Mesenchymal stem cell (in vitro differentiated cells and primary cell): ENCODE results near the gene GIN1.

Experiments used
- DNase-seq: peaks from one replicate; pipeline ENCODE4 v3.0.0-alpha.2; 2013
- H2AFZ ChIP-seq: one replicate; pipeline ENCODE4 v1.6.1; 2013; ENCODE audit warnings: low read depth, mild to moderate bottlenecking, control low read depth, inconsistent platforms, low read length, moderate library complexity
- H2AK5ac ChIP-seq: 2 replicates; pipeline ENCODE4 v1.6.1; 2013; ENCODE audit warnings: low read length, moderate library complexity, mild to moderate bottlenecking, inconsistent platforms; ENCODE audit not compliant: severe bottlenecking
- H2BK120ac ChIP-seq: one replicate; pipeline ENCODE4 v1.6.1; 2013; ENCODE audit warnings: low read depth, mild to moderate bottlenecking, inconsistent platforms, low read length, moderate library complexity
- H2BK12ac ChIP-seq, 2 experiments: one replicate each; pipeline ENCODE4 v1.6.1; 2013; ENCODE audit warnings: inconsistent platforms in 2 of 2, low read length in 2 of 2, mild to moderate bottlenecking in 2 of 2, moderate library complexity in 2 of 2, control low read depth in 1 of 2
- H2BK15ac ChIP-seq: one replicate; pipeline ENCODE4 v1.6.1; 2013; ENCODE audit warnings: mild to moderate bottlenecking, low read depth, inconsistent platforms; ENCODE audit not compliant: poor library complexity, severe bottlenecking
- H2BK5ac ChIP-seq: 2 replicates; pipeline ENCODE4 v1.6.1; 2013; ENCODE audit warnings: low read depth, mild to moderate bottlenecking, low read length, control low read depth, inconsistent platforms; ENCODE audit not compliant: poor library complexity, severe bottlenecking
- H3K14ac ChIP-seq, 2 experiments: one replicate each; pipeline ENCODE4 v1.6.1; 2013; ENCODE audit warnings: inconsistent platforms in 2 of 2, low read length in 2 of 2, control low read depth in 1 of 2, mild to moderate bottlenecking in 1 of 2, moderate library complexity in 1 of 2
- H3K18ac ChIP-seq, 2 experiments: one replicate each; pipeline ENCODE4 v1.6.1; 2013; ENCODE audit warnings: inconsistent platforms in 2 of 2, low read length in 2 of 2, control low read depth in 1 of 2, low read depth in 1 of 2, mild to moderate bottlenecking in 1 of 2
- H3K23ac ChIP-seq, 2 experiments: one replicate each; pipeline ENCODE4 v1.6.1; 2013; ENCODE audit warnings: inconsistent platforms in 2 of 2, low read length in 2 of 2, mild to moderate bottlenecking in 2 of 2, moderate library complexity in 2 of 2, control low read depth in 1 of 2
- H3K27ac ChIP-seq: 2 replicates; pipeline ENCODE4 v1.5.1; 2013; ENCODE audit warnings: mild to moderate bottlenecking, moderate library complexity, low read length, control low read depth, inconsistent platforms; ENCODE audit not compliant: poor library complexity, severe bottlenecking
- H3K27me3 ChIP-seq, 2 experiments: 2 replicates each; pipeline versions ENCODE4 v1.6.1 to v1.7.0; 2013; ENCODE audit warnings: low read length in 2 of 2, mild to moderate bottlenecking in 2 of 2, moderate library complexity in 2 of 2, control low read depth in 1 of 2, inconsistent platforms in 1 of 2; ENCODE audit not compliant: control insufficient read depth in 1 of 2, insufficient read depth in 1 of 2
- H3K36me3 ChIP-seq, 2 experiments: 2 replicates each; pipeline versions ENCODE4 v1.6.1 to v1.7.0; 2013; ENCODE audit warnings: low read length in 2 of 2, control low read depth in 1 of 2, inconsistent platforms in 1 of 2, low read depth in 1 of 2, mild to moderate bottlenecking in 1 of 2; ENCODE audit not compliant: insufficient read depth in 2 of 2, control insufficient read depth in 1 of 2
- H3K4ac ChIP-seq, 2 experiments: one replicate each; pipeline ENCODE4 v1.6.1; 2013; ENCODE audit warnings: inconsistent platforms in 2 of 2, low read length in 2 of 2, mild to moderate bottlenecking in 2 of 2, moderate library complexity in 2 of 2, control low read depth in 1 of 2, low read depth in 1 of 2
- H3K4me1 ChIP-seq: 2 replicates; pipeline ENCODE4 v1.6.1; 2013; ENCODE audit warnings: low read depth, low read length, control low read depth; ENCODE audit not compliant: control insufficient read depth, insufficient read depth
- H3K4me2 ChIP-seq: 2 replicates; pipeline ENCODE4 v1.6.1; 2013; ENCODE audit warnings: low read length, mild to moderate bottlenecking, inconsistent platforms; ENCODE audit not compliant: poor library complexity, severe bottlenecking
- H3K4me3 ChIP-seq, 2 experiments: 2 replicates each; pipeline versions ENCODE4 v1.5.1 to v1.7.0; 2013; ENCODE audit warnings: low read length in 2 of 2, mild to moderate bottlenecking in 2 of 2, control low read depth in 1 of 2, low read depth in 1 of 2; ENCODE audit not compliant: insufficient read depth in 1 of 2
- H3K79me1 ChIP-seq: replicated peaks from 2 replicates; pipeline ENCODE4 v1.6.1; 2013; ENCODE audit warnings: mild to moderate bottlenecking, control low read depth, low read length, inconsistent platforms; ENCODE audit not compliant: poor library complexity, severe bottlenecking
- H3K9ac ChIP-seq: 2 replicates; pipeline ENCODE4 v1.7.0; 2013; ENCODE audit warnings: mild to moderate bottlenecking, low read length, moderate library complexity
- H3K9me3 ChIP-seq: 2 replicates; pipeline ENCODE4 v1.7.0; 2013; ENCODE audit warnings: mild to moderate bottlenecking, low read length; ENCODE audit not compliant: control insufficient read depth
- H4K8ac ChIP-seq: one replicate; pipeline ENCODE4 v1.6.1; 2013; ENCODE audit warnings: inconsistent platforms, mild to moderate bottlenecking, low read length, moderate library complexity
- H4K91ac ChIP-seq: one replicate; pipeline ENCODE4 v1.6.1; 2013; ENCODE audit warnings: mild to moderate bottlenecking, low read length, inconsistent platforms
- WGBS: methylation state at CpG from one replicate; pipeline ENCODE4 v1.1.7; 2013; ENCODE audit warnings: mixed read lengths; 5-methylcytosine and 5-hydroxymethylcytosine counted together

GIN1 gene

DNA sequence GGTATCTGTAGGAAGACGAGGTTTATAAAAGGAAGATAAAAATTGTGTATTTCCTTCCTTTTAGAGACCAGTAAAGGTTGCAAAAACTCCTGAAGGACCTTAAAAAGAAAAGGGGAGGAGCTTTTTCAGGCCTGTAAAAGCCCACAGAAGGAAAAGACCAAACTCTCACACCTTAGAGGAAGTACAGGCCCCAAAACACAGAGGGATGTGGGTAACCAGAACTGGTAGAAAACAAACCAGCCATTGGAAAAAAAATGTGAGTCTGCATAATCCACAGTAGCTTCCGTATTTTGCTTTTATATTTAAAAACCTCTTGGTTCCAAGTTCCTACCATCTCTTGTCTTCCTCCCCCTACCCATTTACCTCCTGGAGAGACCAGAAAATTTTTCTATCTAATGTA, 8.5 kb downstream of the GIN1 start:
- Histone ChIP-seq H3K9me3 (no peaks in the 10 kb centered on the region), H3K4me2 (no peak overlapping the region), H2BK15ac (no peak overlapping the region), H2BK5ac (no peak overlapping the region), H2BK120ac (no peak overlapping the region), H2AK5ac (no peak overlapping the region), H3K4me3 (no peak overlapping the region), H3K79me1 (peaks cover 15% of the 10 kb centered on the region), H3K23ac (no peak overlapping the region), H3K14ac (no peak overlapping the region), H3K9ac (no peak overlapping the region), H3K36me3 (peaks cover 0 to 7% of the 10 kb centered on the region in 2 experiments), H4K91ac (no peak overlapping the region), H2BK12ac (no peak overlapping the region), H4K8ac (no peak overlapping the region), H3K4ac (no peak overlapping the region), H2AFZ (no peak overlapping the region), H3K4me1 (no peaks in the 10 kb centered on the region), H3K27me3 (no peaks in the 10 kb centered on the region), H3K27ac (no peak overlapping the region), H3K18ac (no peak overlapping the region)
- no peak for DNase-seq
- 100% methylated on average over 1 of the region's 2 CpGs for WGBS

DNA sequence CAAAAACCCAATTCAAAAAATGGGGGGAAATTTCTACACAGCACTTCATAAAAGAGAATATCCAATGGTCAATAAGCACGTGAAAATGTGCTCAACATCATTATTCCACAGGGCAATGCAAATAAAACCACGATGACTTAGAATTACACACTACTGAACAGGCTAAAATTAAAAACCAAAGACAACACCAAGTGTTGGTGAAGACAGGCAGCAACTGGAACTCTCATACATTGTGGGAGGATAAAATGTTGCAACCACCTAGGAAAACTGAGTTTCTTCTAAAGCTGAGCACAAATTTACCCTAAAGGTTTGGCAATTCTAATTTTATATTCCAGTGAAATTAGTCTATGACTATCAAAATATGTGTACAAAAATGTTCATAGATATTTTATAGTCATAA, 9.5 kb downstream of the GIN1 start:
- H3K9me3 ChIP-seq: no peaks in the 10 kb centered on the region
- no peak overlapping the region for H2AFZ ChIP-seq
- H3K14ac ChIP-seq: no peak overlapping the region
- H4K8ac ChIP-seq: no peak overlapping the region
- 86% methylated on average over 2 of the region's 2 CpGs for WGBS
- no peak overlapping the region for H4K91ac ChIP-seq
- no peaks in the 10 kb centered on the region for H3K4me1 ChIP-seq
- H3K36me3 ChIP-seq: peaks cover 0 to 7% of the 10 kb centered on the region in 2 experiments
- no peak overlapping the region for H3K4ac ChIP-seq
- H2BK5ac ChIP-seq: no peak overlapping the region
- H3K27me3 ChIP-seq: no peaks in the 10 kb centered on the region
- DNase-seq: no peak
- H3K23ac ChIP-seq: no peak overlapping the region
- no peak overlapping the region for H3K4me3 ChIP-seq
- H3K18ac ChIP-seq: no peak overlapping the region
- no peak overlapping the region for H2BK15ac ChIP-seq
- no peak overlapping the region for H3K9ac ChIP-seq
- peaks cover 15% of the 10 kb centered on the region for H3K79me1 ChIP-seq
- no peak overlapping the region for H2AK5ac ChIP-seq
- no peak overlapping the region for H2BK120ac ChIP-seq
- H3K27ac ChIP-seq: no peak overlapping the region
- H3K4me2 ChIP-seq: no peak overlapping the region
- H2BK12ac ChIP-seq: no peak overlapping the region

DNA sequence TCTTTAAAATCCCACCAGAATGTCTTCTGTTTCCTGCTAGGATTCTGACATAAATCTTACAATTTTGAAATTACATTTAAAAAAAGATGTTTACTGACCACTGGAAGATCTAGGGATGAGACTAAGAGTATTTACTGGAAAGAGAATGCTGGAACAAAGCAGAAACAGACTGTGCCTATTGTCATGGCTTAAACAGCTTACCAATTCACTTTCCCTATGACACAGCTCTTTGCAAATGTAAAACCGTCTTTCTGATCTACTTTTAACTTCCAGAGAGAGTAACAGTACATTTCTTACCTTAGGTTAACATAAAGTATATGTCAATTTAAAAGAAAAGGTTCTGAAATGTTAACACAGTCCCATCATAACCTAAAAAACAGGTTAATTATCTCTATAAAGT, 10.7 kb downstream of the GIN1 start:
- Histone ChIP-seq H4K8ac (no peak overlapping the region), H3K79me1 (peaks cover 13% of the 10 kb centered on the region), H3K4me3 (no peak overlapping the region), H3K4me1 (no peaks in the 10 kb centered on the region), H3K27ac (no peak overlapping the region), H3K27me3 (no peaks in the 10 kb centered on the region), H3K14ac (no peak overlapping the region), H3K36me3 (peaks cover 0 to 11% of the 10 kb centered on the region in 2 experiments), H2AK5ac (no peak overlapping the region), H4K91ac (no peak overlapping the region), H2AFZ (no peak overlapping the region), H3K23ac (no peak overlapping the region), H3K9ac (no peak overlapping the region), H2BK5ac (no peak overlapping the region), H3K9me3 (no peaks in the 10 kb centered on the region), H2BK15ac (no peak overlapping the region), H3K4ac (no peak overlapping the region), H3K18ac (no peak overlapping the region), H2BK120ac (no peak overlapping the region), H2BK12ac (no peak overlapping the region), H3K4me2 (no peak overlapping the region)
- no CpG with 5 or more reads among the region's 1 CpG for WGBS
- DNase-seq: no peak

DNA sequence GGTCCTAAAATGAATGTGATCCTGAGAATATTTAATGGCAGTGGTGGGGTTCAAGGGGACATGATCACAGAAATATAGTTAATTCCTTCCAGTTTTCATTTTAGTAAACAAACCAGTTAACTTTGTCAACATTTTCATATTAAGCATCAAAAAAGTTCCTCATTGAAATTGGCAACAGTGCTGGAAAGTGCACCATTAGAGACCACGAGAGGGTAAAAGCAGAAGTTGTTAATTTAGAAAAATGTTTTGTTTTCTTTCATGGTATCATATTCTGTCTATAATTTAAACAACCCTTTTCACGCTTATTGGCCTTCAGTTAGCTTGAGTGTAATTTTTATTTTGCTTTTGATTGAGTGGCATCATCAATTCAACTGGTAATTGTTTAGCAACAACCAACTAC, 11.9 kb downstream of the GIN1 start:
- H2BK12ac ChIP-seq: no peak overlapping the region
- no peak overlapping the region for H3K4ac ChIP-seq
- H3K4me3 ChIP-seq: no peak overlapping the region
- no peak overlapping the region for H3K9ac ChIP-seq
- no peak overlapping the region for H3K23ac ChIP-seq
- H2BK5ac ChIP-seq: no peak overlapping the region
- no peak for DNase-seq
- H2BK120ac ChIP-seq: no peak overlapping the region
- no peak overlapping the region for H3K27ac ChIP-seq
- H3K4me2 ChIP-seq: no peak overlapping the region
- H3K9me3 ChIP-seq: no peaks in the 10 kb centered on the region
- no peak overlapping the region for H4K8ac ChIP-seq
- peaks cover 8% of the 10 kb centered on the region for H3K79me1 ChIP-seq
- no peaks in the 10 kb centered on the region for H3K4me1 ChIP-seq
- H3K27me3 ChIP-seq: no peaks in the 10 kb centered on the region
- H3K18ac ChIP-seq: no peak overlapping the region
- H2BK15ac ChIP-seq: no peak overlapping the region
- no CpG with 5 or more reads among the region's 2 CpGs for WGBS
- no peak overlapping the region for H3K14ac ChIP-seq
- H2AK5ac ChIP-seq: no peak overlapping the region
- peaks cover 3 to 17% of the 10 kb centered on the region in 2 experiments for H3K36me3 ChIP-seq
- H4K91ac ChIP-seq: no peak overlapping the region
- H2AFZ ChIP-seq: no peak overlapping the region
